LNCAP (cell line): Measurements from ENCODE around the gene ZBTB40.

Source experiments
- CTCF ChIP-seq: fragments of 450-650 bp; IDR thresholded peaks from 2 replicates; pipeline ENCODE4 v1.5.1; 2017; ENCODE audit warnings: mild to moderate bottlenecking

The ZBTB40 gene

GRCh38 chr1:22553991-22554522, 102.4 kb downstream of the ZBTB40 start:
- no peak for TF ChIP-seq CTCF

- TF ChIP-seq CTCF = no peak
Measured at GRCh38 chr1:22555371-22555656, 103.7 kb downstream of the ZBTB40 start.

GRCh38 chr1:22556391-22557104, 104.9 kb downstream of the ZBTB40 start:
- no peak for TF ChIP-seq CTCF

- no peak for TF ChIP-seq CTCF
Measured at GRCh38 chr1:22557341-22557950, 105.8 kb downstream of the ZBTB40 start.

- no peak for TF ChIP-seq CTCF
Measured at GRCh38 chr1:22562584-22563583, 111.2 kb downstream of the ZBTB40 start, which contains the start of gene EPHA8. TSS of gene EPHA8 (plus strand) at chr1:22563489. CDS start at chr1:22563636, 147 bp downstream.

GRCh38 chr1:22563671-22564602, 112.3 kb downstream of the ZBTB40 start:
- TF ChIP-seq CTCF = no peak
